Osteocyte (in vitro differentiated cells): ENCODE results near the gene B3GAT2. TPM values are rescaled to one million over a fixed set of nuclear protein-coding genes. Genes with fewer than 3 reads are reported as not detected.

ENCODE experiments used
- DNase-seq: peaks from one replicate; pipeline ENCODE4 v3.0.0; 2021; ENCODE audit warnings: mixed read lengths; ENCODE audit not compliant: unreplicated experiment; ENCODE audit errors: extremely low spot score
- H3K27ac Mint-ChIP-seq: one replicate; pipeline ENCODE4 v1.8.0; 2021; ENCODE audit warnings: mild to moderate bottlenecking, mixed read lengths; ENCODE audit not compliant: unreplicated experiment
- H3K27me3 Mint-ChIP-seq: one replicate; pipeline ENCODE4 v1.8.0; 2021; ENCODE audit warnings: mixed read lengths; ENCODE audit not compliant: unreplicated experiment
- H3K36me3 Mint-ChIP-seq: one replicate; pipeline ENCODE4 v1.8.0; 2021; ENCODE audit warnings: mixed read lengths; ENCODE audit not compliant: unreplicated experiment
- H3K4me1 Mint-ChIP-seq: one replicate; pipeline ENCODE4 v1.8.0; 2021; ENCODE audit warnings: mixed read lengths; ENCODE audit not compliant: unreplicated experiment
- H3K4me3 Mint-ChIP-seq: one replicate; pipeline ENCODE4 v1.8.0; 2021; ENCODE audit warnings: mild to moderate bottlenecking, moderate library complexity, mixed read lengths; ENCODE audit not compliant: unreplicated experiment
- H3K9me3 Mint-ChIP-seq: one replicate; pipeline ENCODE4 v1.8.0; 2021; ENCODE audit warnings: mixed read lengths; ENCODE audit not compliant: unreplicated experiment
- CTCF ChIP-seq: fragments of 200-600 bp; sonication (generic); IDR thresholded peaks from 2 replicates; pipeline ENCODE4 v1.5.0; 2021; ENCODE audit warnings: antibody characterized with exemption, mild to moderate bottlenecking, moderate library complexity
- total RNA-seq: library from RNA; stranded (reverse); gene quantifications from 2 replicates; pipeline ENCODE4 v1.2.1, GENCODE V29; 2021

Gene B3GAT2
- total RNA-seq, 1 donor from 2014 or later, result not detected

GRCh38 chr6:70821751-70822150, 135.1 kb downstream of the B3GAT2 start:
- Mint-ChIP-seq H3K27ac (no peak overlapping the region), H3K9me3 (peaks cover 7% of the 10 kb centered on the region), H3K4me1 (no peaks in the 10 kb centered on the region), H3K27me3 (no peaks in the 10 kb centered on the region), H3K4me3 (no peak overlapping the region), H3K36me3 (peaks cover 5% of the 10 kb centered on the region)
- no peak for TF ChIP-seq CTCF
- DNase-seq, result no peak

- Mint-ChIP-seq H3K27ac (no peak overlapping the region), H3K4me1 (no peaks in the 10 kb centered on the region), H3K9me3 (peaks cover 7% of the 10 kb centered on the region), H3K4me3 (no peak overlapping the region), H3K36me3 (peaks cover 5% of the 10 kb centered on the region), H3K27me3 (no peaks in the 10 kb centered on the region)
- DNase-seq, result no peak
- TF ChIP-seq CTCF, result no peak
These were observed 136.1 kb downstream of the B3GAT2 start for GRCh38 chr6:70820778-70821177.

GRCh38 chr6:70819646-70820045, 137.2 kb downstream of the B3GAT2 start:
- H3K4me1 Mint-ChIP-seq, result no peaks in the 10 kb centered on the region
- no peaks in the 10 kb centered on the region for H3K27me3 Mint-ChIP-seq
- H3K9me3 Mint-ChIP-seq, result peaks cover 7% of the 10 kb centered on the region
- H3K36me3 Mint-ChIP-seq, result peaks cover 5% of the 10 kb centered on the region
- H3K27ac Mint-ChIP-seq, result no peak overlapping the region
- no peak overlapping the region for H3K4me3 Mint-ChIP-seq
- no peak for TF ChIP-seq CTCF
- no peak for DNase-seq

- no peaks in the 10 kb centered on the region for H3K27me3 Mint-ChIP-seq
- no peaks in the 10 kb centered on the region for H3K4me1 Mint-ChIP-seq
- peaks cover 8% of the 10 kb centered on the region for H3K36me3 Mint-ChIP-seq
- no peak overlapping the region for H3K4me3 Mint-ChIP-seq
- no peak for DNase-seq
- no peaks in the 10 kb centered on the region for H3K9me3 Mint-ChIP-seq
- no peak for TF ChIP-seq CTCF
- no peak overlapping the region for H3K27ac Mint-ChIP-seq
These were observed 143.0 kb downstream of the B3GAT2 start for GRCh38 chr6:70813885-70814284.

GRCh38 chr6:70811788-70812187, 145.1 kb downstream of the B3GAT2 start:
- Mint-ChIP-seq H3K27ac (no peak overlapping the region), H3K4me3 (no peak overlapping the region), H3K4me1 (no peaks in the 10 kb centered on the region), H3K9me3 (no peaks in the 10 kb centered on the region), H3K36me3 (peaks cover 12% of the 10 kb centered on the region), H3K27me3 (no peaks in the 10 kb centered on the region)
- DNase-seq, result no peak
- TF ChIP-seq CTCF, result no peak
